Right lobe of liver (tissue), 6 donors: ENCODE measurements around the gene CHERP. TPM values are rescaled to one million over a fixed set of nuclear protein-coding genes. Genes with fewer than 3 reads are reported as not detected.
"Not testable (repeated sequence)": the region's sequence is repeated elsewhere in the genome, so short reads cannot be mapped to it uniquely, and the experiment has no call there.

ENCODE experiments used
- ATAC-seq, 4 donors: fragments of 200-7000 bp; cut with Tn5 transposase; one replicate each; pipeline ENCODE4 v1.9.1; 2020; ENCODE audit warnings: mild to moderate bottlenecking in 4 of 4, moderate library complexity in 4 of 4
- DNase-seq, 3 donors: peaks; one replicate each; pipeline ENCODE4 v3.0.0-alpha.2; 2020
- H3K27ac ChIP-seq, 3 donors: fragments of 200-600 bp; one replicate each; pipeline ENCODE4 v1.8.0; 2022
- H3K27me3 ChIP-seq, 2 donors: fragments of 200-600 bp; one replicate each; pipeline ENCODE4 v1.8.0; 2022
- H3K36me3 ChIP-seq, 4 donors: fragments of 200-600 bp; sonication (generic) in 1 of 4; one replicate each; pipeline versions ENCODE4 v1.5.1 to v1.8.0; 2017 to 2022; ENCODE audit warnings: control low read depth in 1 of 4
- H3K4me1 ChIP-seq, 4 donors: fragments of 200-600 bp; sonication (generic) in 1 of 4; one replicate each; pipeline versions ENCODE4 v1.5.1 to v1.8.0; 2017 to 2022; ENCODE audit warnings: control low read depth in 1 of 4
- H3K4me3 ChIP-seq, 3 donors: fragments of 200-600 bp; one replicate each; pipeline ENCODE4 v1.8.0; 2022
- H3K9me3 ChIP-seq, 4 donors: fragments of 200-600 bp; sonication (generic) in 1 of 4; one replicate each; pipeline versions ENCODE4 v1.5.1 to v1.8.0; 2017 to 2022; ENCODE audit warnings: control low read depth in 1 of 4
- POLR2A ChIP-seq: fragments of 450-650 bp; IDR thresholded peaks from one replicate; pipeline ENCODE4 v1.6.1; 2017; ENCODE audit warnings: antibody characterized with exemption, mild to moderate bottlenecking
- WGBS: methylation state at CpG from one replicate; pipeline ENCODE4 v1.1.6; 2018; ENCODE audit warnings: low coverage, low lambda C conversion rate; ENCODE audit not compliant: insufficient coverage; ENCODE audit errors: missing lambda C conversion rate; 5-methylcytosine and 5-hydroxymethylcytosine counted together
- intact Hi-C, 2 donors: fragments of 100-400 bp; cut with DNase I; formaldehyde crosslinking; loops; one replicate each; pipeline versions ENCODE4 v1.11.2 to v1.14.1; 2022
- total RNA-seq, 6 experiments: library from RNA; depleted of rRNA in 2 of 6; stranded (reverse); fragments of >200 nt in 2 of 6; fragmentation: NEBNext Ultra II Directional in 3 of 6; extraction: Animal tissue kit (Norgen Biotek cat#: 25700) in 3 of 6; gene quantifications; one replicate each; pipeline versions ENCODE4 v1.1.0 to v1.2.4, GENCODE V29; 2016 to 2023
- TF ChIP-seq, protein P1 (sequence below), 4 donors: fragments of 200-600 bp in 3 of 4; fragments of 450-650 bp in 1 of 4; IDR thresholded peaks; one replicate each; pipeline versions ENCODE4 v1.5.1 to v1.8.0; 2016 to 2022; ENCODE audit warnings: antibody characterized with exemption in 4 of 4, mild to moderate bottlenecking in 2 of 4
- donor health status: DM: no; HTN: yes; CAD: no.
- donor health status: DM: no; HTN: no; CAD: no.
- donor health status: DM: no; HTN: no; CAD: no.
- donor health status: DM: no; HTN: yes; CAD: no.
- donor health status: DM: no; HTN: yes; CAD: no.

Gene CHERP
- total RNA-seq, 6 experiments from 2014 or later, result 6.8 to 26.2 (median 20.6) TPM

DNA sequence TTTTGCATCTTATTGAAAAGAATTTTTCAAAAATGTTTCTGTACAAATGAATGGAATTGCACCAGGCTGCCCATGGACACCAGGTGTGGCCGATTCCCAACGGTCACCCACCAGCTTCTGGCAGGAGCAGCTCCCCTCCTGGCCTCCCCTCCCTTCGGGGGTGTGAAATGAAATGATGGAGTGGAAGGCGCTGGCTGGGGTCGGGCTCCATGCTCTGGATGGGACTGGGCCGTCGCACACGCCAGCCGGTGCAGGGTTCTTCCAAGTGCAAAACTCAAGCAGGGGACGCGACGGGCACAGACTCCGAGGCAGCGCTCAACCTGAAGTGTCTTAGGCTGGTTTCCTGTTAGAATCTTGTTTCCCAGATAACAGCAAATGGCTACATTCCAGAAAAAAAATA lies 24.2 kb downstream of the CHERP start:
- no peak for ATAC-seq
- intact Hi-C loops, result no loop called here
- Histone ChIP-seq H3K36me3 (peaks cover 0 to 51% (median 24%) of the 10 kb centered on the region in 4 donors), H3K4me1 (peaks cover 0 to 17% (median 4%) of the 10 kb centered on the region in 4 donors), H3K27ac (no peak overlapping the region), H3K9me3 (no peaks in the 10 kb centered on the region), H3K27me3 (no peaks in the 10 kb centered on the region), H3K4me3 (no peak overlapping the region)
- WGBS, result 67% methylated on average over 8 of the region's 14 CpGs
- no peak for DNase-seq
- TF ChIP-seq POLR2A, result no peak
- TF ChIP-seq, protein P1, sequence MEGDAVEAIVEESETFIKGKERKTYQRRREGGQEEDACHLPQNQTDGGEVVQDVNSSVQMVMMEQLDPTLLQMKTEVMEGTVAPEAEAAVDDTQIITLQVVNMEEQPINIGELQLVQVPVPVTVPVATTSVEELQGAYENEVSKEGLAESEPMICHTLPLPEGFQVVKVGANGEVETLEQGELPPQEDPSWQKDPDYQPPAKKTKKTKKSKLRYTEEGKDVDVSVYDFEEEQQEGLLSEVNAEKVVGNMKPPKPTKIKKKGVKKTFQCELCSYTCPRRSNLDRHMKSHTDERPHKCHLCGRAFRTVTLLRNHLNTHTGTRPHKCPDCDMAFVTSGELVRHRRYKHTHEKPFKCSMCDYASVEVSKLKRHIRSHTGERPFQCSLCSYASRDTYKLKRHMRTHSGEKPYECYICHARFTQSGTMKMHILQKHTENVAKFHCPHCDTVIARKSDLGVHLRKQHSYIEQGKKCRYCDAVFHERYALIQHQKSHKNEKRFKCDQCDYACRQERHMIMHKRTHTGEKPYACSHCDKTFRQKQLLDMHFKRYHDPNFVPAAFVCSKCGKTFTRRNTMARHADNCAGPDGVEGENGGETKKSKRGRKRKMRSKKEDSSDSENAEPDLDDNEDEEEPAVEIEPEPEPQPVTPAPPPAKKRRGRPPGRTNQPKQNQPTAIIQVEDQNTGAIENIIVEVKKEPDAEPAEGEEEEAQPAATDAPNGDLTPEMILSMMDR (IDR thresholded peaks at IDR 0.05), result no peak

DNA sequence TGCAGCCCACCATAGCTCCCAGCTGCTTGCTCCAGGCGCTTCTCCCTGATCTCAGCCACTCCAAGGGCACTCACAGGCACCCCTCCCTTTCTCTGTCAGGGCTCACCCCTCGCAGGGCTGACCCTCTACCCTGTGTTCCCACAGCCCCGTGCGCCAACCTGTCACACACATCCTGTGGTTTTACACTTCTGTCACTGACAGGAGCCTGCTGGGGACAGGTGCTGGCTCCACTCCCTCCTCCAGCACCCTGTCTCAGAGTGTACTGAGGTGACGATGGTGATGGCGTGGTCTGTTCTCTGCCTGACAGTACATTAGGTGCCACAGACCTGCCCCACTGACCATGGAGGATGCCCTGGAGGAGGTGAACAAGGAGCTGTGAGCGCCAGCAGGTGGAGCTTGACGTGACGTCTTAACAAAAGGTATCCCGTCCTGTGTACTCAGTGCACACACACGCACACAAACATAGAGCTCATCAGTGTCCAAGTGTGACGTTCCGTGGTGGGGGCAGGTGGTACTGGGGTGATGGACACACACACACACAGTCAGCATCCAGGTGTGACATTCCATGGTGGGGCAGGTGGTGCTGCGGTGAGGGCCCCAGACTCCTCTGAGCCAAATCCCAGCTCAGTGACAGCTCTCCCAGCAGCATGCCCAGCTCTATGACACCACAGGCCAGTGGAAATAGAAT lies 25.2 kb downstream of the CHERP start:
- ATAC-seq, result peak; percentile 4 to 34 (median 10)
- intact Hi-C loops, result no loop called here
- WGBS, result 53% methylated on average over 4 of the region's 14 CpGs
- Histone ChIP-seq H3K27me3 (no peaks in the 10 kb centered on the region), H3K4me3 (no peak overlapping the region), H3K4me1 (peaks cover 0 to 17% (median 4%) of the 10 kb centered on the region in 4 donors), H3K36me3 (peaks cover 0 to 44% (median 21%) of the 10 kb centered on the region in 4 donors), H3K9me3 (no peaks in the 10 kb centered on the region), H3K27ac (peak overlapping the region in 2 of 3 donors; percentile 42 to 58)
- DNase-seq, result no peak
- no peak for TF ChIP-seq POLR2A
- TF ChIP-seq, protein P1 (IDR thresholded peaks at IDR 0.05), result no peak

DNA sequence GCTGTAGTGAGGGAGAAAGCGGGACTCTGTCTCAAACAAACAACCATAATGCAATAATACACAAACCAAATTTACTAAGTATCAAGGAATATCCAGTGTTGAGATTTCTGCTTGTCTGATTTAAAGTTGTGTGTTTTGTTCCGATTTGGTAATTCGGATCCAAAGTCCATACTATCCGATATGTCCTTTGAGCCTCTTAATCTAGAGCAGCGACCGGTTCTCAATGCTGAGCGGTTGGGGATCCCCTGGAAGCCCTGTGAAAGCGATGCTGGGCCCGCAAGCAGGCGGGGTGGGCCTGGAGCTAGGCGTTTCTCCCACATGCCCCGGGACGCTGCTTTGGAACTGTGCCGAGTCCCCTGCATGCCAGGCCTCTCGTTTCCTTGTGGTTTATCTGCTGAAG lies 25.9 kb downstream of the CHERP start:
- DNase-seq (peak in 1 of 3 donors; percentile 50), ATAC-seq (peak; percentile 71 to 84 (median 74))
- whole genome bisulfite sequencing, result 28% methylated on average over 4 of the region's 15 CpGs
- Histone ChIP-seq H3K36me3 (peaks cover 0 to 41% (median 17%) of the 10 kb centered on the region in 4 donors), H3K27me3 (no peaks in the 10 kb centered on the region), H3K4me3 (no peak overlapping the region), H3K4me1 (peaks cover 0 to 17% (median 4%) of the 10 kb centered on the region in 4 donors), H3K9me3 (no peaks in the 10 kb centered on the region), H3K27ac (peak overlapping the region in 2 of 3 donors; percentile 42 to 58)
- TF ChIP-seq POLR2A, result no peak
- TF ChIP-seq, protein P1 (IDR thresholded peaks at IDR 0.05), result no peak
- intact Hi-C loops, result no loop called here

DNA sequence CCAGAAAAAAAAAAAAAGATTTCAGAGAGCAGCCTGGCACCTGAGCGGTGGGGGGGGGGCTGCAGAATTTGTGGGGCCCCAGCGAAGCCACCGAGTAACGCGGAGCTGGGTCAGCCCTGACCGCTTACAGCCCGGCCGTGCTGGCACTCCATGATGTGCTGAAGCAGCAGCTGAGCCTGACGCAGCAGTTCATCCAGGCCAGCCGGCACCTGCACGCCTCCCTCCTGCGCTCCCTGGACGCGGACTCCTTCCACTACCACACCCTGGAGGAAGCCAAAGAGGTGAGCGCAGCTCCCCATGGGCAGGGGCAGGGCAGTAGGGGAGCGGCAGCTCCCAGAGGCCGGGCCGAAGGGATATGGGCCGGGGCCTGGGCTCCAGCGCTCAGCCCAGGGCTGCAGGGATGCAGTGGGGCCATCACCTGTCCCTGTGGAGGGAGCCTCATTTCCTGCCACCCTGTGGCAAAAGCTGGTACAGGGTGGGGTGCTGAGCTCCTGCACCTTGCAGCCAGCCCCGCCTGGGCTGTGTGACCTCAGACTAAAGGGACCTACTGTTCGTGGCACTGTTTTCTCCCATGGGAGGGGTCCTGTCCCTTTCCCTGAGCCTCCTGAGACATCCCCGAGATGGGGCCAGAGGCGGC lies 27.7 kb downstream of the CHERP start:
- no peaks in the 10 kb centered on the region for H3K9me3 ChIP-seq
- 100% methylated on average over 1 of the region's 24 CpGs for WGBS
- no peaks in the 10 kb centered on the region for H3K27me3 ChIP-seq
- TF ChIP-seq, protein P1 (IDR thresholded peaks at IDR 0.05), result no peak
- TF ChIP-seq POLR2A, result no peak
- peaks cover 0 to 26% (median 4%) of the 10 kb centered on the region in 4 donors for H3K36me3 ChIP-seq
- DNase-seq (no peak), ATAC-seq (no peak)
- intact Hi-C loops, result no loop called here
- no peak overlapping the region for H3K27ac ChIP-seq
- H3K4me1 ChIP-seq, result peaks cover 0 to 17% (median 4%) of the 10 kb centered on the region in 4 donors
- no peak overlapping the region for H3K4me3 ChIP-seq

DNA sequence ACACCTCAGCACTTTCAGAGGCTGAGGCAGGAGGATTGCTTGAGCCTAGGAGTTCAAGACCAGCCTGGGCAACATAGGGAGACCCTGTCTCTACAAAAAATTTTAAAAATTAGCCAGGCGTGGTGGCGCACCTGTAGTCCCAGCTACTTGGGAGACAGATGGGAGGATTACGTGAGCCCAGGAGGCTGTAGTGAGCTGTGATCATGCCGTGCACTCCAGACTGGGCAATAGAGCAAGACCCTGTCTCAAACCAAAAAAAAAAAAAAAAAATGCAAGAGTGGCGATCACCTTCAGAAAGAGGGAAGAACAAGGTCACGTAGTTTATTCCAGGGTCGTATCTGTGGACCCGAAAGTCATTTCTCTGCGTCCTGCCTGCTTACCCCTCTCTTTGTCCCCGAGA lies 29.6 kb downstream of the CHERP start:
- DNase-seq, result not testable (repeated sequence)

More for the DNA sequence above, 29.6 kb downstream of the CHERP start:
- peaks cover 0 to 17% (median 4%) of the 10 kb centered on the region in 4 donors for H3K4me1 ChIP-seq
- H3K27ac ChIP-seq, H3K36me3 ChIP-seq, ATAC-seq, intact Hi-C loops, H3K4me3 ChIP-seq, H3K27me3 ChIP-seq, H3K9me3 ChIP-seq: not testable (repeated sequence)
- 87% methylated on average over 7 of the region's 10 CpGs for WGBS
